Brain pericyte (primary cell): ENCODE measurements around the gene MC5R.
"Not testable (repeated sequence)": the region's sequence is repeated elsewhere in the genome, so short reads cannot be mapped to it uniquely, and the experiment has no call there.

Experiments used
- DNase-seq: peaks from one replicate; pipeline ENCODE4 v3.0.0-alpha.2; 2012; ENCODE audit warnings: low read depth, low spot score

MC5R gene

DNA sequence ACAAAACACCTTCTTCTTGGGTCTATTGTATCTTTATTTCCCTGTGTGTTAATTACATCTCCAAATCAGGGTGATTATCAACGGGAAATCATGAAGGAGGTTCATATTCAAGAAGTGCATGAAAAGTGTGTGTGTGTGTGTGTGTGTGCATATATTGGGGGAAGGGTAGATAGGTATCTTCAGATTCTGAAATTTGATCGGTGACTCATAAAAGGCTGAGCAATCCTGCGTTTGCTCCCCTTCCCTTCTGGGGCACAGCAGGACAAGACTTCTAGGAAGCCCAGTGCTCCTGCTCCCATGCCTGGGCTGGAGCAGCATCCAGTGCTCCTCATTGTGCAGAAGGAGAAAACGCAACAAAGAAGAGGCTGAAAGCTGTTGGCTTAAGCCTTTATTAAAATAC, 25.8 kb downstream of the MC5R start:
- DNase-seq, result no peak

DNA sequence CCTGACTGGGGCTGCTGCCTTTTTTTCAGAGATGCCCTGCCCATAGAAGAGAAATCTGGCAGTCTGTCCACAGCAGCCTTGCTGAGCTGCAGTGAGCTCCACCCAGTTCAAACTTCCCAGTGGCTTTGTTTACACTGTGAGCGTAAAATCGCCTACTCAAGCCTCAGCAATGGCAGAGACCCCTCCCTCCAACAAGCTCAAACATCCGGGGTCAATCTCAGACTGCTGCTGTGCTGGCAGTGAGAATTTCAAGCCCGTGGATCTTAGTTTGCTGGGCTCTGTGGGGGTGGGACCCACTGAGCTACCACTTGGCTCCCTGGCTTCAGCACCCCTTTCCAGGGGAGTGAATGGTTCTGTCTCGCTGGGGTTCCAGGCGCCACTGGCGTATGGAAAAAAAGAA, 38.9 kb downstream of the MC5R start:
- not testable (repeated sequence) for DNase-seq

DNA sequence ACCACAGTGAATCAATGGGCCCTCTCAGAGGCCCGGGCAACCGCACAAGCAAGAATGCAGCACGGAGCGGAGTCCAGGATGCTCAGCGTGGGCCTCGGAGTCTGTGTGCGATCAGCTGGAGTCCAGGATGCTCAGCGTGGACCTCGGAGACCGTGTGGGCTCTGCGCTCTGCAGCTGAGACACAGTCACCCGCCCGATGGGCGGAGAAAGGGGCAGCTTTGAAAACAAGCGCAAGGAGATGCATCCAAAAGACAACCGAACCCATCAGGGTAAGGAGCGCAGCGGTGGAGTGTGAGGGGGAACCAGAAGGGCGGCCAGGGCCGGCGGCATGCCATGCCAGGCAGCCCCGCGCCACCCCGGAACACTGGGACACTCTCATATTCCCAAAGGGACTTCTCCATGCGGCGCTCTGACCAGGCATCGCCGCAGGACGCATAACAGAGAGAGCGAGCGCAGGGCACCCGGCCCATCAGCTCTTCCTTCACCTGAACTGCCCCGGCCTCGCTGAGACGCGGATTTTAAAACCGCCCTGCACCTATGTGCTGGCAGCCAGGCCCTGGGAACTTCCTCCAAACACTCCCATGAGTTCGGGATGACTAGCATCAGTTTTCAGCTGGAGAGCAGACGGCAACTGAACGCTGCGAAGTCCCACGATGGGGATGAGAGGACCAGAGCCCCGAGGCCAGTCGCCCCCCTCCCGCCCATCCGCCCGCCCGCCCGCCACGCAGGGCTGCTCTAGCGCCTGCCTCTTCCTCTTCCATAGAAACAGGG, 44.7 kb downstream of the MC5R start:
- DNase-seq, result no peak

DNA sequence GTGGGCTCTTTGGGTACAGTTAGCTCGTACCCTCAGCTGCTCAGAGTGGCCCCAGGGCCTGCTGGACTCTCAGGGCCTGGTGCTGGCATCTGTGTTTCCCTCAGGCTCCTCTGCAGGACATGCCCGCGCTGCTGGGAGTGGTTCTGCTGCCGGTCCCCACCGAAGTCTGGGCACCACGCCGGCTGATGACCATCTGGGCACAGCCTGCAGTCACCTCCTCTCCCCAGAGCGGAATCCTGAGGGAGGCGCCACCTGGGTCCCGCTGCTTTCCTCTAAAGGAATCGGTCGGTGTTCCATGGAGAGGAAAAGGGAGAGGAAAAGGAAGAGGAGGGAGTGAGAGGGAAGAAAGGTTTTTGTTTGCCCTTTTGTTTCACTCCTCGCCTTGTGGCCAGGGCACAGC, 47.8 kb downstream of the MC5R start:
- DNase-seq, result no peak

DNA sequence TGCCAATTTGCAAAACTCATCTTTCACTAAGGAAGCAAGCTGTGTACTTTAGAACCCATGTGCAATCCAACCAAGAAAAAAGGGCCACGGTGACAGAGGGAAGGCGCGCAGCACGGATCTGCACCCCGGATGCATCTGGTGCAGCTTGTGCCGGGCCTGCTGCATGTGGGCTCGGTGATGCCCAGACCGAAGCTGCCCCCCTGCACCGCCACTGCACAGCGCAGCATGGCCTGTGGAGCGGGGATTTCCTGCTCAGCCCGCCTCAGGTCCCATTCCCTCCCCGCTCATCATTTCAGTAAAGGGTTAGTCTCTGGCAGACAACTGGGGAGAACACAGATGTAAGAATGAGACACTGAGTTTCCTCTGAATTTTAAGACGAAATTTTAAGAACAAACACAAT, 48.4 kb downstream of the MC5R start:
- DNase-seq, result no peak

DNA sequence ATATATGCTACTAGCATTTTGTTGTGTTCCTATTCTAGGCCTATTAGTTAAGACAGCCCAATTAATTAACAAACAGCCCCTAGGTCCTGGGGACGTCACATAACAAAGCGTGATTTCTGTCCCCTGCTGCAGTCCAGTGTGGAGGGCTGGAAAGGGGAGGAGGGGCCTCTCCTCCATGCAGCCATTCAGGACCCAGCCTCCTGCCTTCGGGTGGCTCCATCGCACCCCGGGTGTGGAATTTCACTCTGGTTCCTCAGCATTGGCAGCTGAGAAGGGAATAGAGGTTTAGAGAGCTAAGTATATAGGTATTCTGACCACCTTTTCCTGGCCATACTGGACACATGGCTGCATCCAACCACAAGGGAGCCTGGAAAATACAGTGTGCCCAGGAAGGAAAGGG, 49.0 kb downstream of the MC5R start:
- no peak for DNase-seq

DNA sequence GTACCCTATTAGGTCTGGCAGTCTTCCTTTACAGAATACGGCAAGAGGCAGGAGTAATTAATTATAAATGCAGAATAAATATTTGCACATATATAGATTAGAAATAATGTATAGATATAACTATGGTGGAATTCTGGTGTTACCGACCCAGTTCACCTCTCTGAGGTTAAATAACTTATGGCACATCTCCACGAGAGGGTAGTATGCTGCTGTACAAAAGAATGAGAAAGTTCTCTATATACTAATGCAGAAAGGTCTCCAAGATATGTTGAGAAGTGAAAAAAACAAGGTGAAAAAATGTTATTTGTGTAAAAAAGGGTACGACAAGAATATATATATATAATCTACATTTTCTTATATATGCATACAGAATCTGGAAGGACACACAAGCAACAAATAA, 50.6 kb downstream of the MC5R start:
- no peak for DNase-seq
